ENCODE measurements around the gene H2AZ2.
A peak's percentile ranks its signal among the peaks of the same experiment; 100 is the strongest.
"Not testable (repeated sequence)": the region's sequence is repeated elsewhere in the genome, so short reads cannot be mapped to it uniquely, and the experiment has no call there.

The H2AZ2 gene

DNA sequence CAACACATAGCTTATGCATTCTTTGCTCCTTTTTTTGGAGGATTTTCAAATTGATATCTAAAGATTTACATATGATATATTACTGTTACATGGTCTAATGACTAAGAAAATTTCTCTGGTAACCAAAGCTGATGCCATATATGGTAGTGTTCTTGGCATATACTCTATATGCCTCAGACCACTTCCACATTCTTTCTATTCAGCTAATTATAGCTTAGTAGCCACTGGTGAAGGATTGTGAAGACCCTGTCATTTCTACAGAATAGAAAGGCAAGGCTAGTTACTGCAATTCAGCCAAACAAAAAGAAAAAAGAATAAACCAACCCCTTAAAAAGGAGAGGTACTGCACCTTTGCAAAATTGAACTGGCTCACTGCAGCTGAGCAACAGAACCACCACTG, 33.7 kb upstream of the H2AZ2 start:
- TF ChIP-seq, protein P1, sequence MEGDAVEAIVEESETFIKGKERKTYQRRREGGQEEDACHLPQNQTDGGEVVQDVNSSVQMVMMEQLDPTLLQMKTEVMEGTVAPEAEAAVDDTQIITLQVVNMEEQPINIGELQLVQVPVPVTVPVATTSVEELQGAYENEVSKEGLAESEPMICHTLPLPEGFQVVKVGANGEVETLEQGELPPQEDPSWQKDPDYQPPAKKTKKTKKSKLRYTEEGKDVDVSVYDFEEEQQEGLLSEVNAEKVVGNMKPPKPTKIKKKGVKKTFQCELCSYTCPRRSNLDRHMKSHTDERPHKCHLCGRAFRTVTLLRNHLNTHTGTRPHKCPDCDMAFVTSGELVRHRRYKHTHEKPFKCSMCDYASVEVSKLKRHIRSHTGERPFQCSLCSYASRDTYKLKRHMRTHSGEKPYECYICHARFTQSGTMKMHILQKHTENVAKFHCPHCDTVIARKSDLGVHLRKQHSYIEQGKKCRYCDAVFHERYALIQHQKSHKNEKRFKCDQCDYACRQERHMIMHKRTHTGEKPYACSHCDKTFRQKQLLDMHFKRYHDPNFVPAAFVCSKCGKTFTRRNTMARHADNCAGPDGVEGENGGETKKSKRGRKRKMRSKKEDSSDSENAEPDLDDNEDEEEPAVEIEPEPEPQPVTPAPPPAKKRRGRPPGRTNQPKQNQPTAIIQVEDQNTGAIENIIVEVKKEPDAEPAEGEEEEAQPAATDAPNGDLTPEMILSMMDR (IDR thresholded peaks at IDR 0.05; ENCODE audit: borderline replicate concordance, insufficient read depth, low read depth, low read length) = no peak
- H3K4me3 ChIP-seq (ENCODE audit: low read depth, low read length) = peak overlapping the region; percentile 31

DNA sequence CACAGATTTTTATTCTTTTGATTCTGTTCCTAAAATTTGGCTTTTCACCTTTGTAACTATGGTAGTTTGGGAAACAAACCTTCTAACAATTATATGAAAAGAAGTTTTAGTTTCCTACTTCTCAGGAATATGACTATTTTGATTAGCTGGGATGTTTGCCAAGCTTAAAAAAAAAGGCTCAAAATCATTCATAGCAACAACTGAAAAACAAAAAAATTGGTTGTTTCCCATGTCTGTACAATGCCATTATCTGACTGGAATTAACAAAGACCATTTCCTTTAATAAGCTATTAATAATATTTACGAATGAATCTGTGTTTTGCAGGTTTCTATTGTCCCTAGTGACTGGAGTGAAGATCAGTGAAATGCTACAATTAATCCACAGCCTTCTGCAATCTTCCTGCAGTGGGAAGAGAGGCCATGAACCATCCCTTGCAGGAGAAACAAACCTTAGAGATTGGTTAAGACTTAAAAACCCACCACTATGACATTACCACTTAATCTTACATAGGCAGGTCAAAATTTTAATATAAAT, 33.2 kb upstream of the H2AZ2 start:
- peak overlapping the region; percentile 23 for H3K4me3 ChIP-seq (ENCODE audit: low read depth, low read length)

DNA sequence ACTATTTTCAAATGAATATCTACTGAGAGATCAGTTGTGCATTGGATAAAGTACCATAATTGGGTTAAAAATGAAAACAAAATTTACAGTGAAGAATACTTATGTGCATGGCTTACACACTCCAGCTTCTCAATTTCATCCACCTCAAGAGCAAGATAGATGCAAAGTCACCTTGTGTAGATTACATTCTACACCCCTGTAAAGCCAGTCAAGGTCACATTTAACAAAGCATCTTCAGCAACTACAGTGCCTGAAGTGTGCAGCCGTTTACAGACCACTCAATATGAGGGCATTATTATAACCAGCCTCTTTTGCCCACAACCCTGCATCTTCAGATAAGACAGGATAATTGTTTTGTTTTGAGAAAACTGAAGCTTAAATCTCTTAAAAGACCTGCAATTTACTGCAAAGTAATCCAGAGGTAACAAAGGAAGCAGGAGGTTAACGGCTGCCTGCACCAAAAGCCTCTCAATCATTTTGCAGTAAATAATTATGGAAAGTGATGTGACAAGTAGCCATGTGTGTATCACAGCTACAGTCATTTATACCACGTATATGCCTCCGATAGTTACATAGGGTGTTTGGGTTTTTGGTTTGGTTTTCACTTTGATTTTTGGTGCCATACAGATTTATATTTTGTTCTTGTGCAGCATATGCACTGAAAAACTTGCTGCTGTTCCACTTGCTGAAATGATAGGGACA, 32.6 kb upstream of the H2AZ2 start:
- TF ChIP-seq, protein P1 (IDR thresholded peaks at IDR 0.05; ENCODE audit: borderline replicate concordance, insufficient read depth, low read depth, low read length) = no peak
- peak overlapping the region; percentile 3 for H3K4me3 ChIP-seq (ENCODE audit: low read depth, low read length)

More for the DNA sequence above, 33.2 kb upstream of the H2AZ2 start:
- TF ChIP-seq, protein P1 (IDR thresholded peaks at IDR 0.05; ENCODE audit: borderline replicate concordance, insufficient read depth, low read depth, low read length) = no peak

DNA sequence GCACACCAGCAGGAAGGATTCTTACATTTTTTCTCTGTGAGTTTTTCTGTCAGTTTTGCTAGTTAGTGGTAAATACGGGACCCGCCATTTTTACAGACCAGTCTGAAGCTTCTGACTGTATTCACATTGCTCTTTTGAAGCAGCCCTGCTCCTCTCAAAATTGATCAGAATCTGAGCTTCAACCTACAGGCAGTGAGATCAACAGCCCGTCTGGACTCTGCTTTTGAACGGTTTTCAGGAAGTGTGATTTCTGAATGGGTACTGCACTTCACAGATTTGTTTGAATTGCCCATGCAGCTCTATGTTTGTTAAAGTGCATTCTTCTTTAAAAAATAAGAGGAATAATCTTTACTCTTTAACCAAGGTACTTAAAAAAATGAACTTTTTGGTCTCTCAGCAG, 28.5 kb upstream of the H2AZ2 start:
- no peak overlapping the region for H3K4me3 ChIP-seq (ENCODE audit: low read depth, low read length)
- TF ChIP-seq, protein P1 (IDR thresholded peaks at IDR 0.05; ENCODE audit: borderline replicate concordance, insufficient read depth, low read depth, low read length) = no peak

DNA sequence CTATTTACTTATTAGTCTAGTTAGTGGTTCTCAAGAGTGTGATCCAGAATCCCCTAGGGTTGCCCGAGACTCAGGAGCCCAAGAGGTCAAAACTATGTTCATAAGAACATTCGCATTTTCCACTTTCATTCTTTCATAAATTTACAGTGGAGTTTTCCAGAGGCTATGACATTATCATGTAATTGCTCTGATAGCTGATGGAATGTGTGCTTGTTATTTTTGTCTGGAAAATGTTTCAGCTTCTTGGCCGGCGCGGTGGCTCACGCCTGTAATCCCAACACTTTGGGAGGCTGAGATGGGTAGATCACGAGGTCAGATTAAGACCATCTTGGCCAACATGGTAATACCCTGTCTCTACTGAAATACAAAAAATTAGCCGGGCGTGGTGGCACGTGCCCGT, 27.4 kb upstream of the H2AZ2 start:
- no peak overlapping the region for H3K4me3 ChIP-seq (ENCODE audit: low read depth, low read length)
- TF ChIP-seq, protein P1 (IDR thresholded peaks at IDR 0.05; ENCODE audit: borderline replicate concordance, insufficient read depth, low read depth, low read length) = no peak

DNA sequence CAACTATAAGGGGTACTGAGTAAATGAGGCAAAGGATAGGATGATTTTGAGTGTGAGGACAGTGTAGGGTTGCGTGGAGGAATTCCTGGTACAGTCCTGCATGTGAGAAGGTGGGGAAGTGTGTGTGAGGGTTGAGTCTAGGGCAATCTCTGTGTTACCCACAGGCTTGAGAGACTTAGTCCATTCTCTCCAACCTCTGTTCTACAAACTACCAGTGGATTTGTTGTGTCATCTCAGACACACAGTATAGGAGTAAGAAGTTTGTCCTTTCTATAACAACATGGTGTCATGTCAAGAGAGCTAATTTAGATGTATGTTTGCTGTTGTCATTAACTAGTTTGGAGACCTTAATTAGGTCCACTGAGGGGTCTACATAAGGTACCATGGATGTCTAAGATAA, 24.9 kb upstream of the H2AZ2 start:
- TF ChIP-seq, protein P1 (IDR thresholded peaks at IDR 0.05; ENCODE audit: borderline replicate concordance, insufficient read depth, low read depth, low read length) = no peak
- H3K4me3 ChIP-seq (ENCODE audit: low read depth, low read length) = no peak overlapping the region

DNA sequence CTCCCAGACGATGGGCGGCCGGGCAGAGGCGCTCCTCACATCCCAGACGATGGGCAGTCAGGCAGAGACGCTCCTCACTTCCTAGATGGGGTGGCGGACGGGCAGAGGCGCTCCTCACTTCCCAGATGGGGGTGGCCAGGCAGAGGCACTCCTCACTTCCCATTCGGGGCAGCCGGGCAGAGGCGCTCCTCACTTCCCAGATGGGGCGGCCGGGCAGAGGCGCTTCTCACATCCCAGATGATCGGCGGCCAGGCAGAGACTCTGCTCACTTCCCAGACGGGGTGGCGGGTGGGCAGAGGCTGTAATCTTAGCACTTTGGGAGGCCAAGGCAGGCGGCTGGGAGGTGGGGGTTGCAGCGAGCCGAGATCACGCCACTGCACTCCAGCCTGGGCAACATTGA, 24.0 kb upstream of the H2AZ2 start:
- not testable (repeated sequence) for H3K4me3 ChIP-seq (ENCODE audit: low read depth, low read length)

DNA sequence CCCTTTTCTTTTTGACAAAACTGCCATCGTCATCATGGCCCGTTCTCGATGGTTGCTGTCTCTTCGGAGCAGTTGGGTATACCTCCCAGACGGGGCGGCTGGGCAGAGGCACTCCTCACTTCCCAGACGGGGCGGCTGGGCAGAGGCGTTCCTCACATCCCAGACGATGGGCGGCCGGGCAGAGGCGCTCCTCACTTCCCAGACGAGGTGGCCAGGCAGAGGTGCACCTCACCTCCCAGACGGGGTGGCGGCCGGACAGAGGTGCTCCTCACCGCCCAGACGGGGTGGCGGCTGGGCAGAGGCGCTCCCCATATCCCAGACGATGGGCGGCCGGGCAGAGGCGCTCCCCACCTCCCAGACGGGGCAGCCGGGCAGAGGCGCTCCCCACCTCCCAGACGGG, 22.9 kb upstream of the H2AZ2 start:
- H3K4me3 ChIP-seq (ENCODE audit: low read depth, low read length) = not testable (repeated sequence)

DNA sequence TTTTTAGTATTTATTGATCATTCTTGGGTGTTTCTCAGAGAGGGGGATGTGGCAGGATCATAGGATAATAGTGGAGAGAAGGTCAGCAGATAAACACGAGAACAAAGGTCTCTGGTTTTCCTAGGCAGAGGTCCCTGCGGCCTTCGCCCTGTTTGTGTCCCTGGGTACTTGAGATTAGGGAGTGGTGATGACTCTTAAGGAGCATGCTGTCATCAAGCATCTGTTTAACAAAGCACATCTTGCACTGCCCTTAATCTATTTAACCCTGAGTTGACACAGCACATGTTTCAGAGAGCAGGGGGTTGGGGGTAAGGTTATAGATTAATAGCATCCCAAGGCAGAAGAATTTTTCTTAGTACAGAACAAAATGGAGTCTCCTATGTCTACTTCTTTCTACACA, 22.4 kb upstream of the H2AZ2 start:
- H3K4me3 ChIP-seq (ENCODE audit: low read depth, low read length) = not testable (repeated sequence)
